HG03064 (cell line): ENCODE measurements around the gene VAMP4.
A peak's percentile ranks its signal among the peaks of the same experiment; 100 is the strongest.

Experiments
- ATAC-seq: cut with Tn5 transposase; IDR thresholded peaks from one replicate; pipeline ENCODE4 v1.9.1; 2021; ENCODE audit warnings: low read depth; ENCODE audit not compliant: unreplicated experiment

Gene VAMP4

DNA sequence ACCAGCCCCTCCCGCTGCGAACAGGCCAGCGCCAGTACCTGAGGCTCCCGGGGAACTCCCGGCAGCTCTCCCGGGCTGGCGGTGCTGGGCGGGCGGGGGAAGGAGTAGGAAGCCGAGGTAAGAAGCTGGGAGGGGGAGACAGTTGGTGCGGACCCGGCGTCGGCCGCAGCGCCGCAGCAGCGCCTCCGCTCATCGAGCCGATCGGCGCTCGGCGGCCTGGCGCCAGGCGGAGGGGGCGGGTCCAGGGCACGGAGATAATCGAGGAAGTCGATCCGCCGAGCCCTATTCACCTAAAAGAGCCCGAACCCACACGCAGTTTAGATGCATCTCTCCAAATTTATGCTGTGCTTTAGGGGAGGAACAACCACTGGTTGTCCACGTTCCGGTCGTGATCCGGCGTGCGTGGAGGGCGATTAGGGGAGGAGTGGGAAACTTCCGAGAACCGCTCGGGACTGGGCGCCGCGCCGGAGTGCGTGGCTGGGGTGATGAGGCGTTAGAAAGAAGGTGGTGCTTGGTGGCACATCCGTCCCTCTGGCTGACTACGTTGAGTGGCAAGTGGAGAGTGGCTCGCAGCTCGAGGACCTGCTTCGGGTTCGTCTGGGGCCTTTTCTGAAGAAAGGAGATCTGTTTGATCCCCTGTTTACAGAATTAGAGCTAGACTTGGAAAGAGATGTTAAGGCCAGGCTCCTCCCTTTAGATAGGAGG, at the start of gene VAMP4:
Gene VAMP4 (minus strand): TSS at position 194 of the 705 bp plus-strand sequence. CDS start 3,651 bp downstream, outside the sequence.
- ATAC-seq, result peak; percentile 89

DNA sequence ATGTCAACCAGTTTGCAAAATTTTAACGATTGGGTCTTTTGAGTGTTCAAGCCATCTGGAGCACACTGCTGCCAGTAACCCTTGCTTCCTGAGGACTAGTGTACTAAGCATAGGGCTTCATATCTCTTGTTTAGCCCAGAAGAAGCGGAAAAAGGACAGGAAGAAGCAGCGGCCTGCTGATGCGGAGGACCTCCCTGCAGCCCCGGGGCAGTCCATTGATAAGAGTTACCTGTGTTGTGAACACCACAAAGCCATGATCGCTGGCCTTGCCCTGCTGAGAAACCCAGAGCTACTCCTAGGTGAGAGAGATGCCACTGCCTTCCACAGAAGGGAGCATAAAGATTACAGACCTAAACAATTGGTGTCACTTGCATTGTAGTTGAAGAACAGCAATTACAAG, 48.5 kb upstream of the VAMP4 start:
- ATAC-seq, result no peak

DNA sequence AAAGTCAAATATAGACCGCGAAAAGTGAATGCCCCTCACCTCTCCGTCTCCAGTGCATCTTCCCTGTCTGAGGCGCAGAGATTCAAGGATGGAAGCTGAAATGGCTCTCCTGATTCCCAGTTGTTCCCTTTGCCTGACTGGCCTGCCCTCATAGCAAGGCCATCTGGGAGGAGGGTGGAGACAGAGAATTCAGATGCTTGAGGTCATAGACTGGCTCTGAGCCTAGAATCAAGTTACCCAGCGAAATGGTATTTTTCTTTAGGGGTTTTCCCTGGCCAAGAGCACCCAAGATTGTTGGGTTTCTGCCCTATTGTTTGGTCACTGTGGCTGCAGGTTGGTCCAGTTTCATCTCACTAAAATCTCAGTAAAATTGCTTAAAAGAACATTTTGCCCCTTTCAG, 46.8 kb upstream of the VAMP4 start:
- ATAC-seq, result no peak

DNA sequence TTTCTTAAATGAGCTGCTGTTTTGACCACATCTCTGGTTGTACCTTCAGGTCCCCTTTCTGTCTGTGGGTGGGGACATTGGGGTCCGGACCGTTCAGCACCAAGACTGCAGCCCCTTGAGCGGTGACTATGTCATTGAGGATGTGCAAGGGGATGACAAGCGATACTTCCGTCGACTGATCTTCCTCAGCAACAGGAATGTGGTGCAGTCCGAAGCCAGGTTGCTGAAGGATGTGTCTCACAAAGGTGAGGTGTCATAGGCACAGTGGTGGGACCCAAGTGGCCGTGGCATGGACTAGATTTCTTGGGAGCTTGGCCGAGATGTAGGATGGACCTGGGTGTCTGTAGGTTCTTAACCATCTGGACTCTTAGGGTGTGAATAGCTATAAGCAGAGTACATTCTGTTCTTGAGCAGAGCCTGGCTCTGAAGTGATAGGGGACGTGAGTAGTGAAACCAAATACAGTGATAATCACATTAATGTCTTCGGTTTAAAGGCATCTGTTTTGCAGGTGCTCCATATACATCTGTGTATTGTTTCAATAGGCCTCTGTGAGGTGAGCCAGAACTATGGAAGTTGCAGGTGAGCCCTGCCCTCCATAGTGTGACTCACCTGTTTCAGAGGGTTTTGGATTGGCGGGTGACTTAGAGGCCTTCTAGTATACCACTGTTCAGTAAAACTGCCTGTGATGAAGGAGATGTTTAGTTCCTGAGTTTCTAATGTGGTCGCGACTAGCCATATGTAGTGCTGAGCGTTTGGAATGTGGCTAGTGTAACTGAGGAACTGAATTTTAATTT, 46.0 kb upstream of the VAMP4 start:
- ATAC-seq, result no peak

GRCh38 chr1:171786534-171786933, 44.7 kb upstream of the VAMP4 start:
- ATAC-seq, result no peak

GRCh38 chr1:171785766-171786165, 43.9 kb upstream of the VAMP4 start:
- ATAC-seq, result no peak

DNA sequence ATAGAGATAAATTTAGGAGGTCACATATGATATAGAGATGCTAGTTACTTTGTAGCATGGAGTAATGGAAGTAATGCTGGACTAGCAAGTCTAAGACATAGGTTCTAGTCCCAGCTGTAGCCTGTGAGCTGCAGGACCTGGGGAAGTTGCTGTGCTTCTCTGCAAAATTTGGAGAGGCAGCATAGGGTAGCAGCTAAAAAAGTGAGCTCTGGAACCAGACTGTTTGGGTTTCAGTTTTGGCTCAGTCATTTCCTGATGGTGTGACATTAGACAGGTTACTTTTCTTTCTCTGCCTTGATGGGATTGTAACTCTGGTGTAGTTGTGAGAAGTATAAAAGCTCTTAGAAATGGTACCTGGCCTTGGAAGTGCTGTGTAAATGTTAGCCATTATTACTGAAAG, 42.9 kb upstream of the VAMP4 start:
- no peak for ATAC-seq

DNA sequence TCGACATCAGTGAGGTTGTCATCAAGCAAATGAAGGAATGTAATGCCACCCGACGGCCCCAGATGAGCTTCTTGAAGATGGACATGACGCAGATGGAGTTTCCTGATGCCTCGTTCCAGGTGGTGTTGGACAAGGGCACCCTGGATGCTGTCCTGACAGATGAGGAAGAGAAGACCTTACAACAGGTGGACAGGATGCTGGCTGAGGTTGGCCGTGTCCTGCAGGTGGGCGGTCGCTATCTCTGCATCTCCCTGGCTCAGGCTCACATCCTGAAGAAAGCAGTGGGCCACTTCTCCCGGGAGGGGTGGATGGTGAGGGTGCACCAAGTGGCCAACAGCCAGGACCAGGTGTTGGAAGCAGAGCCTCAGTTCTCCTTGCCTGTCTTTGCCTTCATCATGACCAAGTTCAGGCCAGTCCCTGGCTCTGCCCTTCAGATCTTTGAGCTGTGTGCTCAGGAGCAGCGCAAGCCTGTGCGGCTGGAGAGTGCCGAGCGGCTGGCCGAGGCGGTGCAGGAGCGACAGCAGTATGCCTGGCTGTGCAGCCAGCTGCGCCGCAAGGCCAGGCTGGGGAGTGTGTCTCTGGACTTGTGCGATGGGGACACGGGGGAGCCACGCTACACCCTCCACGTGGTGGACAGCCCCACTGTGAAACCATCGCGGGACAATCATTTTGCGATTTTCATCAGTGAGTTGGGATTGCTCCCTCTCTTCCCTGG, 42.1 kb upstream of the VAMP4 start:
- ATAC-seq, result no peak

DNA sequence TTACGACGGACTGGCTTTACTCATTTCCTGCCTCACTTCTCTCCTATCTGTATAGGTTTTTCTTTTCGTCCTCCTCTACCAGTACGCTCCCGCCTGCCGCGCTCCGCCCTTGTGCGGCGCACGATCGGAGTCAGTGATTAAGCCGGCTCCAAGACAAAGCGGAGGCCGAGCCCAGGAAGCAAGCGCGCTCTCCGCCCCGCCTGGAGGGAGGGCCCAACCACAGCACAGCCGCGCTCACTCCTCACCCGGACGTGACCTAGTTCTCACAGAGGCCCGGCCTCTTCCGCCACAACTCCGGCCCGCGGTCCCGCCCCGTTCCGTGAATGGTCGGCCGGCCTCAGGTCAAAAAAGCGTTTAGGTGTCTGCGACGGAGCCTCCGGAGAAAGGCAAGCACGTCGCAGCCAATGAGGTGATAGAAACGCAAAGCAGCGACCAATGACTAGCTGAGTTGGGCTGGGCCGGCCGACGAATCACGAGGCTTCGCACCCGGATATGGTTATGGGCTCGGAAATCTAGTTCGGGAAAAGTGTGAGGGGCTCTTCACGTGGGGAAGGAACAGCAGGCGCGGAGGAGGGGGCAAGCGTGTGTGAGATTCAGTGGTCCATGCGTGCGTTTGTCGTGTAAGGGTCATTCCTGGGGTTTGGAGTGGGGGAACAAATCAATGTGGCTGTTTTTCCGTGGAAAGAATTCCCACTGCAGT, 39.5 kb upstream of the VAMP4 start, which contains the start of gene METTL13:
Gene METTL13 (plus strand): TSS at position 485 of the 700 bp plus-strand sequence. CDS start 308 bp downstream, outside the sequence.
- peak; percentile 98 for ATAC-seq

DNA sequence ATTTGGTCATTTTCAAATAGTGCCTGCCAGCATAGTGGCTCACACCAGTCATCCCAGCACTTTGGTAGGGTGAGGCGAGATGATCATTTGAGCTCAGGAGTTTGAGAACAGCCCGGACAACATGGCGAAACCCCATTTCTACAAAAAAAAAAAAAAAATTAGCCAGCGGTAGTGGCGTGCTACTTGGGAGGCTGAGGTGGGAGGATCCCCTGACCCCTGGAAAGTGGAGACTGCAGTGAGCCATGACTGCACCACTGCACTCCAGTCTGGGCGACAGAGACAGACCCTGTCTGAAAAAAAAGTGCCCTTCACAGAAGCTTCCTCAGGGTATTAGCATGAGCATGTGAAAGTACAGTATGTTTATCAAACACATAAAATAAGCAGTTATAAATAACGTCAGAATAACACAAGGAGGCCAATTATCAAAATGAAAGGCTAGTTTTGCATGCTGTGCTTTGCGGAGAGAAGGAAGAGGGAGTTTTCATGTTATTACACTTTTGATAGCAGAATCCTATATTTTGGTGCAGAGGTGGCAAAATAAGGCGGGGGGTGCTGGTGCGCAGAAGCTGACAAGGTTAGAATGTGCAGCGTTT, 38.8 kb upstream of the VAMP4 start:
- no peak for ATAC-seq

- no peak for ATAC-seq
Observed at GRCh38 chr1:171772312-171772711, 30.4 kb upstream of the VAMP4 start.

DNA sequence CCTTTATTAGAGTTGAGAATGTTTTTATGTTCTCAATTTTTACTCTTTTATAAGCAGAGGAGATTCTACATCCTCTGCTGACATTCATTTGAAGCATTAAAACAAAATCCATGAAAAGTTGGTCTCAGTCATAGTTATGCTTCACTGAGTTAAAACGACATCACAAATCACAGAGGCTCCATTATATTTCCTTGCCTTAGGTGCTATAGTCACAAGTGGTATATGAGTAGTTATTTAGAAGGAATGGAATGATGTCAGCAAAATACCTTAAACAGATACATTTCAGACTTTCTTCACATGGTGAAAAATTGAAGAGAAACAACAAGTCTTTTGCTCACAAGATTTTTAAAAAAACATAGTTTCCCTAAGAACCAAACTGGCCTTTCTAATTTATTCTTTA, 27.9 kb upstream of the VAMP4 start:
- no peak for ATAC-seq

GRCh38 chr1:171769171-171769570, 27.3 kb upstream of the VAMP4 start:
- no peak for ATAC-seq

DNA sequence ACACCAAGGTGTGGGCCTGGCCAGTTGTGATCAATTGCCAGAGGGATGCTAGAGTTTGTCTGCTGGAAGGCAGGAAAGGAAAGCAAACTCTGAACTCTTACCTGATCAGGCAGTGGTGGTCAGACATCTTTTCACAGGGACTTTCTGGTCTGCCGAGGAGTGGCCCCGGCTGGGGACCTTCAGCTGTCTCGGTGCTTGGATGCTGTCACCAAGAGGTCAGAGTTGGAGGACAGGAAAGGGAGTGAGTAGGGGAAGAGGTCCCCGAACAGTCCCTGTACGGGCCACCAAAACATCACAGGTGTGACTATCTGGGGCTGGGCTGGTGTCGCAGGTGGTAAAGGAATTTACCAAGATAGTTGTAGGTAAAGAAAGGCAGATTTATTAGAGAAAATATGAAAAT, 21.9 kb upstream of the VAMP4 start:
- no peak for ATAC-seq

DNA sequence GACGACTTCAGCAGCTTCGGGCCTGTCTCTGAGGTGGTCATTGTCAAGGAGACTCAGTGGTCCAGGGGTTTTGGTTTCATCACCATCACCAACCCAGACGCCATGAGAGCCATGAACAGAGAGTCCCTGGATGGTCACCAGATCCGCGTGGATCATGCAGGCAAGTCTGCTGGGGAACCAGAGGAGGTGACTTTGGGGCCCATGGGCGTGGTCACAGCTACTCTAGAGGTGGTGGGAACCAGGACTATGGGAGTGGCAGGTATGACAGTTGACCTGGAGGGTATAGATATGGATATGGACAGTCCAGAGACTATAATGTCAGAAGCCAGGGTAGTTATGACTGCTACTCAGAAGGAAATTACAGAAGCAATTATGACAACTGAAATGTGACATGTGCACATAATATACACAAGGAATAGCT, 20.3 kb upstream of the VAMP4 start:
- ATAC-seq, result no peak

DNA sequence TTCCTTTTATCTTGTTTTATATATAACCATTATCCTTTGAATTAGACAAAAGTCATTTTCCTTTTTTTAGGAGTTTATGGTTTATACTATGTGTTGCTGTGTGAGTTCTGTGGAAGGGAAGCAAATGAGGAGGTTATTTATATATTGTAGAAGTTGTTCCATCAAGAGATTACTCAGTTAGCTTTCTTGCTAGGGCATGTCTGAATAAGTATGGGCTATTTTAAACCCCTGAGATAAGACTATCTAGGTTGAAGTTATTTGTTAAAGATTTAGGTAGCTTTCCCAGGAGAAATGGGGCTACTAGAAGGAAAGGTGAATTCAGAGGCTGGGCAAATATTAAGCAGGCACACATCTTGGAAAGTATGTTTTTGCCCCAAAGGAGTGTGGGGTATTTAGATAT, 16.1 kb upstream of the VAMP4 start:
- ATAC-seq, result no peak

- no peak for ATAC-seq
Observed at GRCh38 chr1:171756856-171757255, 15.0 kb upstream of the VAMP4 start.

DNA sequence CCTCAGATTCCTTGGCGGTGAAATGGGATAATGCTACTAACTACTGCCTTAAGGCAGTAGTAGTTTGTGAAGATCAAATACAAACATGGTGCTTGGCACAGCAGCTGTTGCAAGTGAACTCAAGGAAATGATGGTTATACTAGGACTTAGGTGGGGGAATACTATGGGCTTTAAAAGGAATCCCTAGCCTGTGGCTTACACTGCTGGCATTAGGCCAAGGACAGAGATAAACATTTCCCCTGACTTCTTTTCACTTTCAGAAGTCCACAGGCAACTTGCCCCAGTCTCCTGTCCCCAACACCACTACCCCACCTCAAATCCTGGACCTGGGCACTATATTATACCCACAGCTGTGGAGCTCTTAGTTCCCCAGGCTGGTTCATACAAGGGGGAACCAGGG, 13.1 kb upstream of the VAMP4 start:
- ATAC-seq, result no peak

- ATAC-seq, result no peak
Observed at GRCh38 chr1:171754353-171754705, 12.5 kb upstream of the VAMP4 start.

DNA sequence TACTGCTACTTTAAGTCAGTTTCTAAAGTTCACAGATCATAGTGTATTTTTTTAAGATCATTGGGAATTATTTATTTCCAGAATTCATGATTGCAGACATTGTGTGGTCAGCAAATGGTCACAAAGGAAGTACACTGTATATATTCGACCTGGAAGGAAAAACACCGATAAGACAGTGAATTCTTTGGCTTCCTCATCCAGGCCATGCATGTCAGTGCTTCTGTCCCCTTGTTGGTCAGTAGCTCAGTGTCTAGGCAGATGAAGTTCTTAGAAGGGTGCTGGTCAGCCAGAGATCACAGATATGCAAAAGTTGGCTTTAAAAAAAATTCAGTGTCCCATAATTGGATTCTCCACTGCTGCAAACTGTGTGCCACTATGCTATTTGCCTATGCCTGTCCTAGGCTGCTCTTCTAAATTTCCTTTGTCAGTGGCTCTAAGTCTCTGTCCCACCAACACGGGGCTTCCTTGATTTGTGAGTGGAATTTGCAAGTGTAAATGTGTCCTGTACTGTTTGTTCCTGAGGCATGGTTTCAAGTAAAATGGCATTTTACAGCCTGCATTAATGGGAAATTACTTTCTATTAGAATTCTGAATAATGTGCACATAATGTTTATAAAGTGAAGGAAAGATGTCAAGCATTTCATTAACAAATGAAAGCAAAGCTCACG, 12.0 kb upstream of the VAMP4 start:
- ATAC-seq, result no peak
